T-helper 1 cell (primary cell): ENCODE results near the gene KRT6B.
"Not testable (repeated sequence)": the region's sequence is repeated elsewhere in the genome, so short reads cannot be mapped to it uniquely, and the experiment has no call there.

ENCODE experiments used
- DNase-seq, 5 donors: peaks; one replicate each; pipeline ENCODE4 v3.0.0-alpha.2; 2012 to 2020

KRT6B gene

DNA sequence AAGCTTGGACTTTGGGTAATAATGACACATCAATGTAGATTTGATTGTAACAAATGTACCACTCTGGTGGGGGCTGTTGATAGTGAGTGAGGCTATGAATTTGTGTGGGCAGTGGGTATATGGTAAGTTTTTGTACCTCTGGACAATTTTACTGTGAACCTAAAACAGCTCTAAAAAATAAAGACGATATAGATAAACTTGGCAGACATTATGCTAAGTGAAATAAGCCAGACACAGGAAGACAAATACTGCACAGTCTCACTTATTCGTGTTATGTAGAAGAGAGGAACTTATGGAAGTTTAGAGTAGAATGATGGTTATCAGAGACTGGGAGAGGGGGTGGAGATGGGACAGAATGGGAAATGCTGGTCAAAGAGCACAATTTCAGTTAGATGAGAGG lies 13.0 kb upstream of the KRT6B start:
- no peak for DNase-seq

DNA sequence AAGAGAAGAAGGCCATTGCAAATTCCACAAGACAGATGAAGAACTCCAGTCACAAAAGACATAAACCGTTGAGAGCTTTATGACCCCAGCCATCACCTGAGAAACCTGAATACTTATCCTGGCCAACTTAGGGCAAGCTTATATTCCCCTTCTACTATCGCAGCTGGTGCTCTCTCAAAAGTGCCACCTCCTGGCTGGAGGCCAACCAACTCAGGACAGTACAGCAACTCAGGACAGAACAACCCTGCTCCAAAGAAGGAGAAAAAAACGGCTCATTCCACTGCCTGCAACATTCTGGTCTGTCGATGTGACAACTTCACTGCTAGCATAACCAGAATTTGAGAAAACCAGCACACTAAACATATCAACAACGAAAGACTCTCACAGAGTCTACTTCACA lies 9.7 kb upstream of the KRT6B start:
- no peak for DNase-seq

DNA sequence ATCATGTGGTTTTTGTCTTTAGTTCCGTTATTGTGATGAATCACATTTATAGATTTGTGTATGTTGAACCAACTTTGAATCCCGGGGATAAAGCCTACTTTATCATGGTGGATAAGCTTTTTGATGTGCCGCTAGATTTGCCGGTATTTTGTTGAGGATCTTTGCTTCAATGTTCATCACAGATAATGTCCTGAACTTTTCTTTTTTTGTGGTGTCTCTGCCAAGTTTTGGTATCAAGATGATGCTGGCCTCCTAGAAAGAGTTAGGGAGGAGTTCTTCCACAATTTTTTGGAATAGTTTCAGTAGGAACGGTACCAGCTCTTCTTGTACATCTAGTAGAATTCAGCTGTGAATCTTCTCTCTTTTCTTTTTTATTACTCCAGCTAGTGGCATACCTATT lies 6.9 kb upstream of the KRT6B start:
- no peak for DNase-seq

DNA sequence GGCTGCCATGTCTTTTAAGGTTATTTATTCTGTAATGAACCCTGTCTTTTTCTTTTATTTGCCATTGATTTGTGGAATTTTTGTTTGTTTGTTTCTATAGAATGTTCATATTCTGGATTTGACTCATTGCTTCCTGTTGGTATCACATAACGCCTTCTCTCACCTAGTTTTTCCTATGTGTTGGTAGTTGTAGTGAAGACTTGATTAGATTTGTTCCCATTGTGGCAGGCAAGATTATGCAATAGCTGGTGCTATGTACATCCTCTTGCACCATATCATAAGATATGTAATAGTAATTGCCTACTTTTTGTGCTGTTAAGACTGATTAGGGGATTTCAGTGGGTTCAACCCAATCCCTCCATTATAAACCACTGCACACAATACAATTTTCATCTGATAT lies 3.9 kb upstream of the KRT6B start:
- no peak for DNase-seq

DNA sequence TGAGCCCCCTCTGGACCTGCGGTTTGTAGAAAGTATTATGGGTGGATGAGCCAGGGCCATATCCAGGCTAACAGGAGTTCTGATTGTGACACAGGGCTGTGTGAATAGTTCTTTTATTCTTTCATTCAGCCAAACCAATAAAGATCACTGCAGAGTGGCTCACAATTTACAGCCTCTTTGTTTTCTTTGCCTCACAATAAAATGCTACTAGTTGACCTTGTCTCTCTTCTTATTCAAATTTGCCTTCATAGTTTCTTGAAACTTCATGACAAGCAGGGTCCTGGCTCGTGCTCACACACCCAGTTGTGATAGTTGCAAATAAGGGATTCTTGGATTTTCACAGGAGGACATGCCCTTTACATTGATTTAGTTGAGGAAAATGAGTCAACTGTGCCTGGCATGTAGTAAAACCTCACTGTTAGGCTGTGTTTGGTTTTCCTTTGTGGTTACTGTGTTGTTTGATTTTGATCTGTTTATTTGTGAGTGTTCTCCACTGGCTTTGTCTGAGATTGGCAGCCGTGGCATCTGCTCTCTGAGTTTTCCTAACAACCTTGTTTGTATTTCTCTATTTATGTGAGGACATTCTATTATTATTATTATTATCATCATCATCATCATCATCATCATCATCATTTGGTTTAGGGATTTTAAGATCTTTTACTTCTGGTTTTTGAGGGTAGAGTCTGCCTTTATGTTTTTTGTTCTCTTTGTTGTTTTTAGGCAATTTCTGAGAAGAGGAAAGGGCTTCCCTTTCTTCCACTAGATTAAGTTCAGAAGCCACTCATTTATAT lies 2.7 kb upstream of the KRT6B start:
- no peak for DNase-seq

DNA sequence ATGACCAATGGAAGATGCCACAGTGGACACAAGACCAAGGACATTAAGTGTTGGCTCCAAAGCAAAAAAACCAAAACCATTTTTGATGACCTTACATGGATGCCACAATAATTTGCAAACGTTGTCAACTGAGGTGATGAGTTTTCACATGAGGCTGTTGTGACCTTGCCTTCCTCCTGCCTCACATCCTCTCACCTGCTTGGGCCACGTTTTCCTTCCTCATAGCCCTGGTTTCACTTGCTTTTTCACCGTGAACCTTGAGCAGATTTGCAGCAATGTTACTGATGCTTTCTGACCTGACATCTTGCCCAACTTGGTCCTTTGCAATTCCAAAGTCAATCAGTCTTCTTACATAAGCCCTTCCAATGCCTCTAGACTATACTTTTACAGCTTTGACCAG lies 3.7 kb downstream of the KRT6B start:
- no peak for DNase-seq

DNA sequence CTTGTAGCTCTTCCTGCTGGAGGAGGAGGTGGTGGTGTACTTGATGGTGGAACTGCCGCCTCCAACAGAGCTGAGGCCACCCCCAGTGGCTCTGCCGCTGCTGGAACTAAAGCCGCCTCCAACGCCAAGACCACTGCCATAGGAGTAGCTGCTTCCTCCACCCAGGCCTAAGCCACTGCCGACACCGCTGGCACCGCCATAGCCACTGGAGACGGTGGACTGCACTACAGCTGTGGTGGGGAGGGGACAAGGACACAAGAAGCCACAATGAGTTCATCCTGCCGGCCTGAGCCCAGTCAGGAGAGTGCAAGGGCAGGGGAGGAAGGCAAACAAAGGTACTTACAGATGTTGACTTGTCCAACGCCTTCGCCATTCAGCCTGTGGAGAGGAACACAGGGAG lies 4.8 kb downstream of the KRT6B start:
- not testable (repeated sequence) for DNase-seq

DNA sequence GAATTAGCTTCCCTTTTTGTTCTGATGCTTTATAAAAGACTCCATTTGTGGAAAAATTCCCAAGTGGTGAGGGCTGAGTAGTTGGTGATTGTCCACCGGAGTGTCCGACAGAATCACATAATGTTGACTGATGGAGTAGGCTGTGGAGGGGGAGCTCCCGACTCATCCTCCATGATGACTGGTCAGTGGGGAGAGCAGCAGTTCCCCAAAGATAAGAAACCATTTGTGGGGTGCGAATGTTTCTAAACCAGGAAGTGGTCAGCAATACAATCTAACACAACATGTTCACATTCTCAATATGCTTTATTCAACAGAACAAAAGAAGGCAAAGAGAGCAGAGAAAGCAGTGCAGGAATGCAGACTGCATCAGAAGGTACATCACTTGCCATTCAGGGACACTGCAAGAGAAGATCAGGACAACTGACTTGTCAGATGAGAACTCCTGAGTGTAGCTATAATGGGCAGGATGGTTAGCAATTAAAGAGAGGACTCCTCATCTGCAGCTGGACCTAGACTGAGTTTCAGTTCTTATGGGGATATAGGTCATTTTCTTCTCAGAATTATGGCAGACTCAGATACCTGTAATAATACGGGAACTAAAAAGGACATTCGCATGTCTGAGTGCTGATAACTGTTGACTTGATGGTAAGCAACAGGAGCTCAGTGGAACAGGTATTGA lies 5.4 kb downstream of the KRT6B start:
- DNase-seq: no peak

DNA sequence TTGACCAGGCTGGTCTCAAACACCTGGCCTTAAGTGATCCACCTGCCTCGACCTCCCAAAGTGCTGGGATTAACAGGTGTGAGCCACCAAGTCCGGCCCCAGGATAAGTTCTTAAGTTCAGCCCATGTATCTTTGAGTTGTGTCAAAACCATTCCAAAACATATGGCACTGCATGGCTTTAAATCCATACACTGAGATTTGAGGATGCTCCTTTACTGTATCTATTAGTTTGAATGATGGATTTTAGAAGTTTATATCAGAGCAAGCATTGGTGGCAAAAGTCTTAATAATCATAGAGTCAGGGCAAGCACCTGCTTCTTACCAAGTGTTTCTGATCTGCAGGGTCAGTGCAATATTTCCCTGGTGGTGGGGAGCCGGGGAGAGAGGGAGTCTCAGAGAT lies 6.1 kb downstream of the KRT6B start:
- no peak for DNase-seq

DNA sequence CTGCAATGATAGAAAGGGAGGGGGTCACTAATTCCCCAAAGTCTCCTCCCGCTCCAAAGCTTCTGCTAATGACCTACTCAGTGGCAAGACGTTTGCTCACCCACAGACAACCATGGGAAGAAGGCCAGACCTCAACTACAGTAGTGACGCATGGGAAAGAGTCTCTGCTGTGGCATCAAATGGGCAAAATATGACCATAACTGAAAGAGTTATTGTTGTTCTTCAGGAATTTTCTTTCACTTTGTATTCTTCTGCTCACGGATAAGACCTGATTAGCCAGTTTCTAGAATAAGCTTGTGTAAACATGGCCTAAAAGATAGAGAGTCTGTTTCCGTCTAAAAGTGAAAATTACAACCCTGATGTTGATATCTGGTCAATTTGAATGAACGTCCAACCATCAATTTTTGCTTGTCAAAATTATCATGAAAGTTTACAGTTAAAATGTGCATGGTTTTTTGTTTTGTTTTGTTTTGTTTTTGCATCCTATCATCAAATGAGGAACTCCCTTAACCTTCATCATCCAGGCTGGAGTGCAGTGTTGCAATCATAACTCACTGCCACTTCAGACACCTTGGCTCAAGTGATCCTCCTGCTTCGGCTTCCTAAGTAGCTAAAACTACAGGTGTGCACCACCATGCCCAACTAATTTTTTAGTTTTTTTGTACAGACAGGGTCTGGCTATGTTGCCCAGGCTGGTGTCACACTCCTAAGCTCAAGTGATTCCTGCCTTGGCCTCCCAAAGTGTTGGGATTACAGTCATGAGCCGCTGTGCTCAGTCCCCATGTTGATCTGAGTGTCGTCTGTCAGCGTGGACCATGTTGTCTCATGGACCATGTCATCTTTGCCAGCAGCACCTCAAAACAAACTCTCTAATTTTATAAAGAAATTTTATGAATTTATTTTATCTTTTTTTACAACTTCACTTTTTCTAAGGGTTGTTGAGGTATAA lies 7.0 kb downstream of the KRT6B start:
- DNase-seq: no peak

DNA sequence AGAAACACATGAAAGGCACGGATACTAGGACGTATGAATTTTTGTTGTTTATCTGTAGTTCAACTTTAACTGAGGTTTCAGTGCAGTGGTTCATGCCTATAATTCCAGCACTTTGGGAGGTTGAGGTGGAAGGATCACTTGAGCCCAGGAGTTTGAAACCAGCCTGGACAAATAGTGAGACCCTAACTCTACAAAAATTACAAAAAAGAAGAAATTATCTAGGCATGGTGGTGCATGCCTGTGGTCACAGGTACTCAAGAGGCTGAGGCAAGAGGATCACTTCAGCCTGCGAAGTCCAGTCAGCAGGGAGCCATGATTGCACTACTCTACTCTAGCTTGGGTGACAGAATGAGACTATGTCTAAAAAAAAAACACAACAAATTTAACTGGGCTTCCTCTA lies 8.0 kb downstream of the KRT6B start:
- no peak for DNase-seq

DNA sequence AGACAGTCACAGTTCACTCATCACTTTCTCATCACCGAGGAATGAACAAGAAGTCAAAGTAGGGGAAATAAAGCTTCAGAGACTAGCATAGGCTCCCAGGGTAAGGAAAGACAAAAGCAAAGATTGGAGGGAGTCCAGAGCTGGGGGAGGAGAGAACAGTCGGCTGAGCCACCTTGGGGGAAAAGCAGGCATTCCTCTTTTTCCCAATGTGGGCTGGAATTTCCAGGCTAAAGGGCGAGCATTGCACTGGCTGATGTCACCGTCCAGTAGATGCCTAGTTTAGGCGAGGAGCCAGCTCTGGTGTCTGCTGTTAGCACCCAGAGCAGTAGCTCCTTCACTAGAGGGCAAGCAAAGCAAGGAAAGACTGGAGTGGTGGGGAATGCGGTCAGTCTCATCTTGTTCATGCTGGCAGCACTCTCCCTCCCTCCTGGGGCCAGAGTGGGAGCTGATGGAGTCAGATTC lies 9.3 kb downstream of the KRT6B start:
- DNase-seq: no peak

DNA sequence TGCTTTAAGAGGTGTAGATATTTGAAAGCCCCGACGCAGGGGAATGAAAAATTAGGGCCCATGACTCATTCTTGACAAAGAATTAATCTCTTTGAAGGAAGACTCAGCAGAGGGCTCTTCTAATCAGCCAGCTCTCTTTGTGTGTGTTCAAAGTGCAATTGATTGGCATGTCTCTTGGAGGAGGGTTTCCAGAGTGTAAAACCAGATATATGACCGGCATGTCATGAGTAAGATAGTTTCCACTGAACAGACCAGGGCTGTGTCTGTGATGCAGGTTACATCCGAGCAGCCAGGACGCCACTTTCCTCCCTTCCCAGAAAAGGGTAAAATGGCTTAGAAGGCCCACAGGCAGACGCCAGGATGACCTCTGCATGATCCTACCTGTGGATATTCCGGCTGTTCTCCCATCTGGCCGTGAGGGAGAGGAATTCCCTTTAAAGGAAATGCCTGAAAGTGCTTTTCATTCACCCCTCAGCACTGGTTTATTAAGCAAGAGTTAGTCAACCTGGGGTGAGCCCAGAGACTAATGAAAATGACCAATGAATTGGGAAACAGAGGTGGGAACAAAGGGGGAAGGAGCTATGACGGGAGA lies 10.5 kb downstream of the KRT6B start:
- DNase-seq: no peak

DNA sequence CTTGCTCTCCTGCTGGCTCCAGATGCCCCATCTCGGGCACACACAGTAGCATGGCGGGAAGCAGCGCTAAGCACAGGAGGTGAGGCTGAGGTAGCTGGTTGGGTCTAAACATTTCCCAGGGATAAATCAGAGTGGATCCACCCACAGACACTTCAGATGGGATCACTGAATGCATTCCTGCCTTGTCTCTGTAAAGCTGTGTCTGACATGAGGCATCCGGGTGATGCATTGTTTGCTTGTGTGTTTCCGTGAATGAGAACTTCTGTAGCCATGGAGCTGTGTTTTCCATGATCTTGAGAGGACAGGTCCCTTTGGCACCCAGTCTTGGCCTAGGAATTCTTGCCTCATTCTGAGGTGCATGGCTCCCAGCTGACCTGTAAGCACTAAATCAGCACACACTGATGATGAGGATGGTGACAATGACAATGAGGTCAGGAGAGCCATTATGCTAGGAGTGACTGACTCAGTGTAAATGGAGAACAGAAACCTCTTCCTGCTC lies 11.1 kb downstream of the KRT6B start:
- DNase-seq: no peak

DNA sequence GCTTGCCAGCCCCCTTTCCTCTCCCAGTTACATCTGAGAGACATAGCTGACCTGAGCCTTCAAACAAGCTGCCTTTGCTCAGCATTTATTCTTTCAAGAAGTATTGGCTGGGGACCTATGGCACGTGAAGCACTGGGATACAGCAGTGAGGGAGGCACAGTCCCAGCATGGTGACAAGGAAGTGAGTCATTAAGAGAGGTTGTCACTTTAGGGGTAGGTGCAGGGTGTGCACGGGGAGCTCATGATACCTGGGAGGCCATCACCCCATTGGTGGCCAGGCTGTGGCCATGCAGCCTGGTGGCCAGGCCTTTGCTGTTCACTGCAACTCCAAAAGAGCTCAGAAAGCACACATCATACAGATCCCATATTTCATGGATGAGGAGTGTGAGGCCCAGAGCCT lies 12.1 kb downstream of the KRT6B start:
- DNase-seq: no peak

DNA sequence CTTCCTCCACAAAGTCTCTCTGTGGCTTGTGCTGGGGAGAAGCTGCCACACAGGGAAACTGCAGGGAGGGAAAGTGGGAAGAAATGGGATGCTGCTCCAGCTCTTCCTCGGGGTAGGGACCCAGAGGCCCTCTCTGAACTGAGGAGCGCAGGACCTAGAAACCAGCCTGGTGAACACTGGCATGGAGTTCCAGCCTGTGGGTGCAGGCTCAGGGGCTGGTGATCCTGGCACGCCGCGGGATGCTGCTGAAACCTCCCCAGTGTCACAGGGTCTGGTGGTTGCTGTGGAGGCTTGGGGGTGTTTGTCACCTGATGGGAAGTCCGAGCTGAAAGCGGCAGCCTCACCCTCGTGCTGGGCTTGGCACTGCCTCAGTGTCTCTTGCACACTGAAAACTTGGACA lies 12.5 kb downstream of the KRT6B start:
- DNase-seq: no peak

DNA sequence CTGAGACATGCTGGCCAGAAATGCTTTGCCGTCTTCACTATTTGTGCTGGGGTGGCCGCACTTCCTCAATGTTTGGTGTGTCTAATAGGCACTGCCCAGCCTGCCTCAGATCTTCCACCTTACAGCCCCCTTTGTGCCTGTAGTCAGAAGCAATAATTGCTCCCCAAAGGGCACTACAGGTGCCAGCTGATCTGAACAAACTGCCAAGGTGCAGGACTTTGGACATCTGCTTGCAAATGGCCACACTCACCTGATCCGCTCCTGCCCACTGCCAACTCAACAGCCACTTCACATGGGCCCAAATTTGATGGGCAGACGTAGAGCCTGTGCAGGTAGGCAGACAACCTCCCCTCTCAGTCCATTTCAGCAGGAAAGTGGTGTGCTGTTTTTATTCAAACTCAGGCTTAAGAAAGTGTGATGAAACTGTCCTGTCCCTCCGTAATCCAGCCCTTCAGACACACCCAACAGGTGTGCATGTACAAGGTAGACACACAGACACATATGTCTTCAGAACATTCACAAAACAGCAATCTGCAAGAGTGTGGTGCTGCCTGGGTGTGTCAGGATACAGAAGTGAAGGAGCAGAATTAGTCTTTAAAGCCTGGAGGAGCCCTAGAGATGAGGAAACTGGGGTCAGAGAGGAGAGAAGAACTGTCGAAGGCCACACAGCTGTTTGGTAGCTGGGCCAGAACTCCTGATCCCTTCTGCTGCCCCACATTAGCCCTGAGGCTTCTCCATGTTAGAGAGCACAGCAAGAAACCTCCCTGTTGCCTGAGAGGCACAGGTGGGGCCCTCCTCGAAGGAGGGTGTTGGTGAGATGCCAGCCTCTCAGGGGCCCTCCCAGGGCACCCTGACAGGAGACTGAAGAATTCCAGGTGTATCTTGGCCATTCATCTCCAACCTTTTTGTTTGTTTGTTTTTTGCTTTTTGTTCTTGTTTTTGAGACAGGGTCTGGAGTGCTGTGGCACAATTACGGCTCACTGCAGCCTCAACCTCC lies 13.3 kb downstream of the KRT6B start:
- no peak for DNase-seq

DNA sequence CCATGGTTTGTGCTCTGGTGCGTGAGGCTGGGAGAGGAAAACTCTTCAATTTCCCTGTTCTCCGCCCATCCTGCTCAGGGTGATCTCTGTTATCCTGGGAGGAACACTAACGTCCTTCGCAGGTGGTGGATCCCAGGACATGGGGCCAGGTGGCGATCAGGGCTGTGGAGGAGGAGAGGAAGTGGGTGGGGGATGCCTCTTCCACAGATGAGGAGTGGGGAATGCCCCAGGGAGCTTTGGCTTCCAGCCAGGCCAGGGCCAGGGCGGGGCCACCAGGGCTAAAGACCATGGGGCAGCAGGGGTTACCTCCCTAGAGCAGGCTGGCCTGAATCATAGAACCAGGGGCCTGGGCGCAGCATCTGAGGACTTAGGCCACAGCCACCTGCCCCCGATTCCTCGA lies 14.4 kb downstream of the KRT6B start:
- DNase-seq: no peak

DNA sequence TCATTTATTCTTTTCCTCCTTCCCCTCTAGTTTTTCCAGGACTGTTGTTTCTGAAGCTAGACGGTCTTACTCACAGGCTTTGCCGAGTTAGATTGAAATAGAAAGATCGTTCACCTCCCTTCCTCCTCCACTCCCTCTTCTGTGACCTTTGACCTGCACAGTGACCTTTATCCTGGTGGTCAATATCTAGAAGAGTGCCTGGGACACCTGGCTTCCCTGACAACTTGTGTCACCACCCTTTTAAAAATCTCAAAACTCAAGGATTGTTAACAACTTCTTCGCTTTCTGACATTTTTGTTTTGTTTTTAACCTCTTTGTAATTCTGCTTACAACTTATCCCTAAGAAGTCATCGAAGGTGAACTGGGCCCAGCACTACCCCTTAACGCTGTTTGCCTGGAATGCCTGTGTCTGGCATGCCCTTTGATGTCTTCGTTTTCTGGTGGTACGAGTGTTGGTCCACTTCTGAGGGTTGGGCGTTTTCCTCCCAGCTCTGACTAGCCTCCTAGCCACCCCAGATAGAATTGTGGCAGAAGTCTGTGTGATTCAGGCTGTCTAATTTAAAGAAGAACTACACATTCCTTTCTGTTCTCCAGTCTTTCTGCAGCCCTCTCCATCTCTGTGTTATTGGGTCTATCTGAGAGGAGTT lies 15.0 kb downstream of the KRT6B start:
- no peak for DNase-seq

DNA sequence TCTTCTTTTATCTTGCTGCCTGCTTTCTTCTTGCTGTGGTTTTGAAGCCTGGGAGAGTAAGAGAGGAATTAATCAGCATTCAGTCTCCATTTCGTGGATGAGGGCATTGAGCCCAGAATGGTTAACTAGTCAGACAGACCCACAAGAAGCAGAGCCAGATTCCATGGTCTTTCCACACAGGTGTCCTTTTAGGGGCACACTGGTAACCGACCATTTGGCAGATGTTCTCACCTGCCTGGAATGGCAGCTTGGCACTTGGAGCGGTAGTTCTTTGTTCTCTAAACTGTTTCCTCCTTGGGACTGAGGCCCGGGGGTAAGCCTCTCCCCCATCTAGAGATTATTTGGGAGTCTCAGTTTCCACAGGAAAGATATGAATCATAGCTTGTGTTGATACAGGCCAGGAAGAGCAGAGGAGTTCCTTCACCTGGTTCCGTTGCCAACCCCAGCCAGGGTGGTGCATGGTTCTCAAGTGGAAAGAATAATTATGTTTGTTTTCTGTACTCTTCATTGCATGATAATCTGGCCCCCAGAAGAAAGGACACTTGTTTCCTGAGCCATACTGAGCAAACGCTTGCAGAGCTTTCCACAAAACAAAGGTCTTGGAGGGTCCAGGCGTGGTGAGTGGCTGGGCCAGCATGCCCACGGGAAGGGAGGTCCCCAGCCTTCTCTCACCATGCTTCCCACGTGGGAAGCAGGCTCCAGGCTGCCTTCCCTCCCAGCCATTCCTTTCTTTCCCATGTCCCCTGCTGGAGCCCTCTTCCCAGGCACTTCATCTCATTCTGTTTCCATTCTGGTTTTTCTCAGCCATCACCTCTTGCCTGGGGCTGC lies 15.7 kb downstream of the KRT6B start:
- DNase-seq: no peak
